Common myeloid progenitor, CD34-positive (primary cell): Measurements from ENCODE around the gene RNF2. TPM values are rescaled to one million over a fixed set of nuclear protein-coding genes. Genes with fewer than 3 reads are reported as not detected.
"Not testable (repeated sequence)": the region's sequence is repeated elsewhere in the genome, so short reads cannot be mapped to it uniquely, and the experiment has no call there.

Experiments
- CTCF ChIA-PET: fragments of 350-600 bp; sonication (Branson Sonifier 250); formaldehyde crosslinking; loops from one replicate; lab custom pipeline; 2021; ENCODE audit warnings: antibody characterized with exemption; lab: Charles Lee
- POLR2A ChIA-PET: fragments of 350-600 bp; sonication (Branson Sonifier 250); formaldehyde crosslinking; loops from one replicate; lab custom pipeline; 2021; ENCODE audit warnings: antibody characterized with exemption; lab: Charles Lee
- DNase-seq, 3 donors: peaks; one replicate each; pipeline versions ENCODE4 v3.0.0 to v3.0.0-alpha.2; 2013
- H3K27ac ChIP-seq, 2 experiments: 1 replicate in 1 of 2; 2 replicates in 1 of 2; pipeline ENCODE4 v1.7.0; 2013; ENCODE audit warnings: inconsistent platforms in 2 of 2, low read length in 2 of 2, mild to moderate bottlenecking in 2 of 2, low read depth in 1 of 2, moderate library complexity in 1 of 2; ENCODE audit not compliant: severe bottlenecking in 2 of 2, insufficient read depth in 1 of 2, poor library complexity in 1 of 2
- H3K27me3 ChIP-seq, 5 experiments: replicated peaks in 2 of 5; 1 replicate in 3 of 5; 2 replicates in 2 of 5; pipeline versions ENCODE4 v1.6.1 to v1.7.0; 2013; ENCODE audit warnings: low read length in 4 of 5, mild to moderate bottlenecking in 2 of 5, moderate library complexity in 2 of 5, inconsistent platforms in 1 of 5; ENCODE audit not compliant: insufficient read depth in 5 of 5, control insufficient read depth in 4 of 5
- H3K36me3 ChIP-seq, 4 experiments: 1 replicate in 2 of 4; 2 replicates in 2 of 4; pipeline versions ENCODE4 v1.6.1 to v1.7.0; 2013; ENCODE audit warnings: low read length in 3 of 4, control low read depth in 1 of 4, mild to moderate bottlenecking in 1 of 4; ENCODE audit not compliant: control insufficient read depth in 4 of 4, insufficient read depth in 4 of 4
- H3K4me1 ChIP-seq, 4 experiments: 1 replicate in 3 of 4; 2 replicates in 1 of 4; pipeline versions ENCODE4 v1.6.1 to v1.7.1; 2013; ENCODE audit warnings: low read length in 3 of 4, mild to moderate bottlenecking in 3 of 4, control low read depth in 1 of 4, inconsistent platforms in 1 of 4, moderate library complexity in 1 of 4; ENCODE audit not compliant: control insufficient read depth in 4 of 4, insufficient read depth in 4 of 4; ENCODE audit errors: control extremely low read depth in 1 of 4
- H3K4me3 ChIP-seq, 7 experiments: 1 replicate in 4 of 7; 2 replicates in 3 of 7; pipeline versions ENCODE4 v1.5.1 to v1.7.0; 2013; ENCODE audit warnings: mild to moderate bottlenecking in 7 of 7, low read length in 6 of 7, moderate library complexity in 6 of 7, inconsistent platforms in 2 of 7, low read depth in 2 of 7, control low read depth in 1 of 7; ENCODE audit not compliant: insufficient read depth in 4 of 7, control insufficient read depth in 1 of 7; ENCODE audit errors: extremely low read depth in 1 of 7
- H3K9me3 ChIP-seq, 5 experiments: 1 replicate in 4 of 5; 2 replicates in 1 of 5; pipeline versions ENCODE4 v1.6.1 to v1.7.1; 2013; ENCODE audit warnings: low read length in 4 of 5, mild to moderate bottlenecking in 2 of 5, inconsistent platforms in 1 of 5, low read depth in 1 of 5, moderate library complexity in 1 of 5; ENCODE audit not compliant: control insufficient read depth in 4 of 5, insufficient read depth in 2 of 5; ENCODE audit errors: control extremely low read depth in 1 of 5
- WGBS: methylation state at CpG from one replicate; pipeline ENCODE4 v1.1.5; 2013; ENCODE audit not compliant: insufficient coverage; 5-methylcytosine and 5-hydroxymethylcytosine counted together
- polyA plus RNA-seq: library from polyadenylated mRNA; unstranded; fragments of 120-200 nt; gene quantifications from one replicate; pipeline ENCODE4 v1.2.1, GENCODE V29; 2013

RNF2 gene
- 24.9 TPM for polyA plus RNA-seq

GRCh38 chr1:185044981-185045813 lies at the start of gene RNF2:
Gene RNF2 (plus strand): TSS chr1:185045558. CDS start chr1:185087554, 41,996 bp downstream.
- Histone ChIP-seq H3K9me3 (no peaks in the 10 kb centered on the region), H3K27me3 (no peaks in the 10 kb centered on the region), H3K4me3 (peak within 1 kb of the TSS; percentile 85 to 96 (median 94)), H3K27ac (peak within 1 kb of the TSS; percentile 48 to 84), H3K4me1 (peaks cover 19 to 41% (median 25%) of the 10 kb centered on the region in 4 experiments), H3K36me3 (no peaks in the 10 kb centered on the region)
- peak; percentile 93 to 97 (median 94) for DNase-seq
- 1% methylated on average over 69 of the region's 89 CpGs for WGBS
- POLR2A ChIA-PET = interaction anchor here (0.9 kb wide), 1 partner anchor 13 kb away, joined by 3 read pairs; no protein-coding TSS in a partner anchor
- CTCF ChIA-PET = interaction anchor here (0.8 to 3.3 kb wide), 9 partner anchors 9 to 240 kb away, joined by 3 to 12 read pairs (median 3); no protein-coding TSS in a partner anchor

GRCh38 chr1:184999974-185000373 lies 45.4 kb upstream of the RNF2 start:
- POLR2A ChIA-PET, DNase-seq: not testable (repeated sequence)
- CTCF ChIA-PET = interaction anchor here (1.1 to 2.3 kb wide), 3 partner anchors 12 to 170 kb away, joined by 3 to 5 read pairs (median 4); no protein-coding TSS in a partner anchor

GRCh38 chr1:185001312-185001880 lies 44.0 kb upstream of the RNF2 start:
- CTCF ChIA-PET, H3K27me3 ChIP-seq, H3K36me3 ChIP-seq, H3K9me3 ChIP-seq, POLR2A ChIA-PET, H3K4me1 ChIP-seq, DNase-seq, H3K27ac ChIP-seq, H3K4me3 ChIP-seq: not testable (repeated sequence)
- 100% methylated on average over 5 of the region's 26 CpGs for WGBS

More at GRCh38 chr1:184999974-185000373, 45.4 kb upstream of the RNF2 start:
- not testable (repeated sequence) for H3K36me3 ChIP-seq, H3K27ac ChIP-seq, H3K27me3 ChIP-seq, H3K4me1 ChIP-seq, H3K9me3 ChIP-seq, H3K4me3 ChIP-seq
- 92% methylated on average over 2 of the region's 6 CpGs for WGBS

GRCh38 chr1:185008838-185009237 lies 36.5 kb upstream of the RNF2 start:
- no peaks in the 10 kb centered on the region for H3K36me3 ChIP-seq
- no peak overlapping the region for H3K27ac ChIP-seq
- DNase-seq = no peak
- ChIA-PET CTCF (interaction anchor here (2.0 kb wide), 1 partner anchor 11 kb away, joined by 6 read pairs; no protein-coding TSS in a partner anchor), POLR2A (no interaction called here)
- H3K4me3 ChIP-seq = no peak overlapping the region
- H3K9me3 ChIP-seq = no peaks in the 10 kb centered on the region
- H3K27me3 ChIP-seq = no peaks in the 10 kb centered on the region
- no peaks in the 10 kb centered on the region for H3K4me1 ChIP-seq

- no peaks in the 10 kb centered on the region for H3K27me3 ChIP-seq
- H3K36me3 ChIP-seq = no peaks in the 10 kb centered on the region
- no peaks in the 10 kb centered on the region for H3K9me3 ChIP-seq
- no peak overlapping the region for H3K27ac ChIP-seq
- no peaks in the 10 kb centered on the region for H3K4me1 ChIP-seq
- CTCF ChIA-PET = interaction anchor here (2.0 kb wide), 1 partner anchor 10 kb away, joined by 6 read pairs; no protein-coding TSS in a partner anchor
- POLR2A ChIA-PET = no interaction called here
- DNase-seq = no peak
- no peak overlapping the region for H3K4me3 ChIP-seq
These were observed 35.0 kb upstream of the RNF2 start for GRCh38 chr1:185010361-185010760.

- Histone ChIP-seq H3K9me3 (no peaks in the 10 kb centered on the region), H3K27ac (no peak overlapping the region), H3K36me3 (no peaks in the 10 kb centered on the region), H3K27me3 (no peaks in the 10 kb centered on the region), H3K4me1 (no peaks in the 10 kb centered on the region), H3K4me3 (no peak overlapping the region)
- ChIA-PET POLR2A (no interaction called here), CTCF (interaction anchor here (0.6 to 1.5 kb wide), 4 partner anchors 10 to 155 kb away, joined by 3 to 4 read pairs (median 3); no protein-coding TSS in a partner anchor)
- WGBS = 79% methylated on average over 3 of the region's 3 CpGs
- DNase-seq = no peak
These were observed 30.4 kb upstream of the RNF2 start for GRCh38 chr1:185014941-185015340.

GRCh38 chr1:185015631-185016030 lies 29.7 kb upstream of the RNF2 start:
- ChIA-PET POLR2A (no interaction called here), CTCF (interaction anchor here (0.8 to 1.5 kb wide), 4 partner anchors 9 to 155 kb away, joined by 3 to 4 read pairs (median 3); no protein-coding TSS in a partner anchor)
- H3K27me3 ChIP-seq = no peaks in the 10 kb centered on the region
- H3K36me3 ChIP-seq = no peaks in the 10 kb centered on the region
- 100% methylated on average over 2 of the region's 3 CpGs for WGBS
- no peak for DNase-seq
- H3K27ac ChIP-seq = no peak overlapping the region
- no peaks in the 10 kb centered on the region for H3K4me1 ChIP-seq
- H3K4me3 ChIP-seq = no peak overlapping the region
- H3K9me3 ChIP-seq = no peaks in the 10 kb centered on the region
